Smooth muscle cell (in vitro differentiated cells): Measurements from ENCODE around the gene BCO1. TPM values are rescaled to one million over a fixed set of nuclear protein-coding genes. Genes with fewer than 3 reads are reported as not detected.

Experiments used
- DNase-seq: peaks from one replicate; lab custom pipeline; 2025; ENCODE audit not compliant: unreplicated experiment; lab: John Stamatoyannopoulos, UW
- H2AFZ ChIP-seq: fragments of 200-600 bp; sonication (generic); 2 replicates; pipeline ENCODE4 v1.6.0; 2016; ENCODE audit warnings: antibody characterized with exemption, low read depth, mild to moderate bottlenecking
- H3F3A ChIP-seq: fragments of 200-600 bp; sonication (generic); 2 replicates; pipeline ENCODE4 v1.6.0; 2017; ENCODE audit warnings: antibody characterized with exemption, low read depth
- H3K27ac ChIP-seq: fragments of 200-600 bp; sonication (generic); 2 replicates; pipeline ENCODE4 v1.5.1; 2016; ENCODE audit warnings: low read depth, mild to moderate bottlenecking
- H3K27me3 ChIP-seq: fragments of 200-600 bp; sonication (generic); 2 replicates; pipeline ENCODE4 v1.6.1; 2016; ENCODE audit warnings: low read depth, mild to moderate bottlenecking
- H3K36me3 ChIP-seq: fragments of 200-600 bp; sonication (generic); 2 replicates; pipeline ENCODE4 v1.5.1; 2016; ENCODE audit warnings: low read depth
- H3K4me1 ChIP-seq: fragments of 200-600 bp; sonication (generic); 2 replicates; pipeline ENCODE4 v1.5.1; 2016; ENCODE audit warnings: low read depth
- H3K4me2 ChIP-seq: fragments of 200-600 bp; sonication (generic); 2 replicates; pipeline ENCODE4 v1.6.0; 2016; ENCODE audit warnings: mild to moderate bottlenecking
- H3K4me3 ChIP-seq: fragments of 200-600 bp; sonication (generic); 2 replicates; pipeline ENCODE4 v1.5.1; 2016; ENCODE audit warnings: mild to moderate bottlenecking
- H3K79me2 ChIP-seq: fragments of 200-600 bp; sonication (generic); 2 replicates; pipeline ENCODE4 v1.6.0; 2016; ENCODE audit warnings: low read depth, mild to moderate bottlenecking
- H3K9ac ChIP-seq: fragments of 200-600 bp; sonication (generic); 2 replicates; pipeline ENCODE4 v1.6.0; 2016; ENCODE audit warnings: low read depth
- H3K9me3 ChIP-seq: fragments of 200-600 bp; sonication (generic); replicated peaks from 2 replicates; pipeline ENCODE4 v1.5.1; 2016; ENCODE audit warnings: low read depth
- H4K20me1 ChIP-seq: fragments of 200-600 bp; sonication (generic); 2 replicates; pipeline ENCODE4 v1.6.0; 2016; ENCODE audit warnings: low read depth
- WGBS: methylation state at CpG from one replicate; pipeline ENCODE4 v1.1.7; 2016; ENCODE audit warnings: low lambda C conversion rate; 5-methylcytosine and 5-hydroxymethylcytosine counted together
- polyA plus RNA-seq: library from polyadenylated mRNA; unstranded; fragments of >200 nt; fragmentation: Nextera tagmentation; extraction: Ambion mirVana; gene quantifications from 2 replicates; pipeline ENCODE4 v1.2.1, GENCODE V29; 2016
- total RNA-seq: library from RNA; depleted of rRNA; stranded (reverse); fragments of >200 nt; gene quantifications from 2 replicates; pipeline ENCODE4 v1.2.3, GENCODE V29; 2014
- TF ChIP-seq, protein P1 (sequence below): fragments of 200-600 bp; sonication (generic); IDR thresholded peaks from 2 replicates; pipeline ENCODE4 v1.5.1; 2017; ENCODE audit warnings: borderline replicate concordance, mild to moderate bottlenecking, antibody characterized with exemption; ENCODE audit not compliant: insufficient read depth, poor library complexity, severe bottlenecking

Gene BCO1
- total and polyA plus RNA-seq, 2 experiments from 2014 or later = not detected

- Histone ChIP-seq H3K9me3 (no peaks in the 10 kb centered on the region), H3K4me3 (no peak overlapping the region), H3F3A (no peaks in the 10 kb centered on the region), H3K4me2 (no peak overlapping the region), H2AFZ (no peak overlapping the region), H3K36me3 (no peaks in the 10 kb centered on the region), H3K4me1 (no peaks in the 10 kb centered on the region), H3K27me3 (peaks cover 5% of the 10 kb centered on the region), H3K27ac (no peak overlapping the region), H3K9ac (no peak overlapping the region), H3K79me2 (no peaks in the 10 kb centered on the region), H4K20me1 (no peaks in the 10 kb centered on the region)
- no peak for DNase-seq
- 34% methylated on average over 14 of the region's 14 CpGs for WGBS
- TF ChIP-seq, protein P1, sequence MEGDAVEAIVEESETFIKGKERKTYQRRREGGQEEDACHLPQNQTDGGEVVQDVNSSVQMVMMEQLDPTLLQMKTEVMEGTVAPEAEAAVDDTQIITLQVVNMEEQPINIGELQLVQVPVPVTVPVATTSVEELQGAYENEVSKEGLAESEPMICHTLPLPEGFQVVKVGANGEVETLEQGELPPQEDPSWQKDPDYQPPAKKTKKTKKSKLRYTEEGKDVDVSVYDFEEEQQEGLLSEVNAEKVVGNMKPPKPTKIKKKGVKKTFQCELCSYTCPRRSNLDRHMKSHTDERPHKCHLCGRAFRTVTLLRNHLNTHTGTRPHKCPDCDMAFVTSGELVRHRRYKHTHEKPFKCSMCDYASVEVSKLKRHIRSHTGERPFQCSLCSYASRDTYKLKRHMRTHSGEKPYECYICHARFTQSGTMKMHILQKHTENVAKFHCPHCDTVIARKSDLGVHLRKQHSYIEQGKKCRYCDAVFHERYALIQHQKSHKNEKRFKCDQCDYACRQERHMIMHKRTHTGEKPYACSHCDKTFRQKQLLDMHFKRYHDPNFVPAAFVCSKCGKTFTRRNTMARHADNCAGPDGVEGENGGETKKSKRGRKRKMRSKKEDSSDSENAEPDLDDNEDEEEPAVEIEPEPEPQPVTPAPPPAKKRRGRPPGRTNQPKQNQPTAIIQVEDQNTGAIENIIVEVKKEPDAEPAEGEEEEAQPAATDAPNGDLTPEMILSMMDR = peak; percentile 54
These were observed 33.5 kb upstream of the BCO1 start for GRCh38 chr16:81204798-81205680.

- DNase-seq = no peak
- Histone ChIP-seq H4K20me1 (no peaks in the 10 kb centered on the region), H3K9me3 (no peaks in the 10 kb centered on the region), H3K27me3 (peaks cover 5% of the 10 kb centered on the region), H3K4me2 (no peak overlapping the region), H2AFZ (no peak overlapping the region), H3F3A (no peaks in the 10 kb centered on the region), H3K36me3 (no peaks in the 10 kb centered on the region), H3K4me3 (no peak overlapping the region), H3K9ac (no peak overlapping the region), H3K79me2 (no peaks in the 10 kb centered on the region), H3K27ac (no peak overlapping the region), H3K4me1 (no peaks in the 10 kb centered on the region)
- TF ChIP-seq, protein P1 = no peak
- WGBS = 51% methylated on average over 6 of the region's 6 CpGs
These were observed 31.4 kb upstream of the BCO1 start for GRCh38 chr16:81207076-81207475.

DNA sequence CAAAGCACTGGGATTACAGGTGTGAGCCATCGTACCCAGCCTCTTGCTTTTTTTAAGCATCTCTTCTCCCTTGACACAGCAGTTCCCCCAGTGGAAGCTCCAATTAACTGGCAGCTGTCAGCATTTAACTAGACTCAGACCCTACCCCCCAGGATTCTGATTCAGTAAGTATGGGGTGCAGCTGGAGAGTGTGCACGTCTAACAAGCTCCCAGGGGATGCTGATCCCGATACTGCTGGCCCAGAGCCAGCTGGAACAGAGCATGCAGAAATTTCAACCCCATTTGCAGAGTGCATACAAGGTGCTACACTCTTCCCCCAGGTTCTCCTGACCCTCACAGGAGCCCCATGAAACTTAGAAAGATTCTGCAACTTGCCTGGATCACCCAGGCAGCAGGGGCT is 27.7 kb upstream of the BCO1 start:
- Histone ChIP-seq H3K4me2 (no peak overlapping the region), H3K4me1 (peaks cover 5% of the 10 kb centered on the region), H3K9me3 (no peaks in the 10 kb centered on the region), H3K79me2 (no peaks in the 10 kb centered on the region), H4K20me1 (no peaks in the 10 kb centered on the region), H3F3A (no peaks in the 10 kb centered on the region), H2AFZ (no peak overlapping the region), H3K27me3 (peaks cover 5% of the 10 kb centered on the region), H3K9ac (no peak overlapping the region), H3K4me3 (no peak overlapping the region), H3K27ac (no peak overlapping the region), H3K36me3 (no peaks in the 10 kb centered on the region)
- TF ChIP-seq, protein P1 = no peak
- no peak for DNase-seq
- 87% methylated on average over 3 of the region's 3 CpGs for WGBS
